TTC549 (cell line): ENCODE results near the gene CCDC171.

Experiments
- FAIRE-seq: peaks from 2 replicates; lab custom pipeline; 2012; peaks lifted over from hg19 to GRCh38; lab: Jason Lieb, UNC

The CCDC171 gene

DNA sequence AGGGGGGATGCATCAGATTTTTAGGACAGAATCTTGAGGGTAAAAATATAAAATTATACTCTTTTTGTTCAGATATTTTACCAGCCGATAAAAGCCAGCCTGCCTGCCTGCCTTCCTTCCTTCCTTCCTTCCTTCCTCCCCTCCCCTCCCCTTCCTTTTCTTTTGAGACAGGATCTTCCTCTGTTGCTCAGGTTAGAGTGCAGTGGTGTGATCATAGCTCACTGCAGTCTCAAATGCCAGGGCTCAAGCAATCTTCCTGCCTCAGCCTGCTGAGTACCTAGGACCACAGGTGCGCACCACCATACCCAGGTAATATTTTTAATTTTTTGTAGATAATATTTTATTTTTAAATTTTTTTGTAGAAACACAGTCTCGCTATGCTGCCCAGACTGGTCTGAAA lies 330.0 kb downstream of the CCDC171 start:
- no peak for FAIRE-seq

DNA sequence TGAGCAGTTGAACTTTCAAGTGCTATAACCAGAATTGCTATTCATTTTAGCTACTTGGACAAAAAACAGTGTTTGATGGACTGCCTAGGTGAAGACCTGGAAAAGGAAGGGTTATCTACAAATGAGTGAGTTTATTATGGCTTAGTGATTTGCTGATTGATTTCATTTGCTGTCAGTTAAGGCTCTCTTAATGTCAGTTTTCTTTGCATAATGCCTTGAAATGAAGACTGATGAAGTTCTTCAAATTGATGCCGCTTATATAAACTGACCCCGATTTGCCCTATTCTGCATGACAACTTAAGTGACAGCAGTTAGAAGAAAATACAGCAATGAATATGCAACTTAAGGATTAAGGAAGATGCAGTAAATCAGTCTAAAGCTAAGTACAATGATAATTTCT lies 332.6 kb downstream of the CCDC171 start:
- no peak for FAIRE-seq

DNA sequence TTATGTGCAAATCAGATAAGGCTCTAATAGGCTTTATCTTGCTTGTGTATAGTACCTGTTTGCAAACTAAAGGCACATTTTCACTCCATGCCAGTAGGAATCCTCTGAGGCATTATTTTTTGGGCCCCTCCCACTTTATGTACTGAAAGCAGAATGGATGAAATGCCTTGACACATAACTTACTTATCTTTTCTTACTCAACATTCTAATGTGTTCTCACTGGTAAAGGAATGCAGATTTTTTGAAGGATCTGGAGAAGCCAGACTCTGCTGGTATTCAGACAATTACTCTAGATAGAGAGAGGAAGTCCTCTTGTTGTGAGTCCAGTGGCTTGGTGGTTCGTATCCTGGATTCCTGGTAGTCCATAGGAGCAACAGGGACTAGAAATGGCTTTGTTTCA lies 336.7 kb downstream of the CCDC171 start:
- FAIRE-seq, result no peak

- FAIRE-seq, result no peak
These were observed 348.7 kb downstream of the CCDC171 start for GRCh38 chr9:15901572-15901971.

GRCh38 chr9:15909297-15909696 lies 356.5 kb downstream of the CCDC171 start:
- no peak for FAIRE-seq

DNA sequence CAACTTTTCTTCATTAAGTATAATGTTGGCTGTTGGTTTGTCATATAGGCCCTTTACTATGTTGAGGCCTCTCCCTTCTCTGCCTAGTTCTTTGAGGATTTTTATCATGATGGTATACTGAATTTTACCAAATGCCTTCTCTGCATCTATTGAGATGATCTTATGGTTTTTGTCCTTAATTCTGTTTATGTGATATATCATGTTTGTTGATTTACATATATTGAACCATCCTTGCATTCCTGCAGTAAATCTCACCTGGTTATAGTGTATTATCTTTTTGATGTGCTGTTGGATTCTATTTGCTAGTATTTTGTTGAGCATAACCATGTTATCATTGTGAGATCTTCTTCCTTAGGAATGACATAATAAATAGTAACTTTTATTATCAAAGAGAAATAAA lies 362.9 kb downstream of the CCDC171 start:
- FAIRE-seq, result no peak

- no peak for FAIRE-seq
These were observed 374.3 kb downstream of the CCDC171 start for GRCh38 chr9:15927161-15927560.

DNA sequence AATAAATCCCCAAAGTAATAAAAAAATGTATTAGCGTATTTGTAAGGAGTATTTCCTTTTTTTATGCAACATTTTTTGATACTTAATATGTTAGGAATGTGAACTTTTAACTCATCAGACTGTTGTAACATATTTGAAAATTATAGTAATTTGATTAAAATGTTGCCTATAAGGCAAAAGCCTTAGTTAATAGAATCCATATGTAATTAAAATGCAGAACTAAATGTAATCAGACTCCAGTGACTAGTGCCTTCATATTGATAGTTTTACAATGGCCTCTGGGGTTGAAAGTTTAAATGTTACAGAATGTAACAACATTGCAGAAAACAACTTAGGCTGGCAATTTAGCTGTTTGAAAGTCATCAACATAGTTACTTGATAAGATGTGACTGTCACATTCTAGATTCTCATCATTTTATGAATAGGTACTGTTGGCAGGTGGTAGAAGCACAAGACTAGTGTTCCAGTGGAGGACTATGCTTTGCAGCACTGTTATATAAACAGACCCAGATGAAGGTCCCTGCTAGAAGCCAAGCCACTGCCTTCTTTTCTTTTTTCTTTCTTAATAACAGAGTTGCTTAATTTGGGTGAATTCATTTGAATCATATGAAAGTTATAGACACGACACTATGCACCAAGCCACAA lies 382.9 kb downstream of the CCDC171 start:
- FAIRE-seq, result no peak

DNA sequence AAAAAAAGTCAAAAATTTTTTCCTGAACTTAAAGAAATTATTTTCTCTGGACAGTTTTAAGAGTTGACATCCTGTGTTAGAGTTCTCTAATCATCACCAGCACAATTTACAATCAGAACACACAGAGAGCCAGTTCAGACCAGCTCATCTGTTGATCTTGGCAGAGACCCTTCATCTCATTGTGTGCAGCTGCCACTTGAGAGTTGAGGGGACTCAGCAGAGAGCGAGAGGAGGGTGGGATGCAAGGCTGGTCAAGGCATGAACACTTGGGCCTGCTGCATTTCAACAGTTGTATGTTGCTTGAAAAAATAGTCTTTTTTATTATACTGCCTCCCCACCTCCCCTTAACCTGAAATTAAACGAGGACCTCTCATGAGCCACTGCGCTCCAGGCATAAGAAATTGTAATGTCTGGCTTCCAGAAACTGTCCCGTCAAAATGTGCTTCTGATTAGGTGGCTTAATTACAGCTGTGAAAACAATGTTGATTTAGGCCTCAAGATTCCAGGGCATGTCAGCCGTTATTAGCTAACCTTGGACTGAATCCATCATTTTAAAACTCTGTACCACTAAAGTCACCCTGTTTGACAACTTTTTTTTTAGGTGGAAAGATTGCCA lies 383.6 kb downstream of the CCDC171 start:
- FAIRE-seq, result no peak

GRCh38 chr9:15942831-15943424 lies 390.1 kb downstream of the CCDC171 start:
- no peak for FAIRE-seq

DNA sequence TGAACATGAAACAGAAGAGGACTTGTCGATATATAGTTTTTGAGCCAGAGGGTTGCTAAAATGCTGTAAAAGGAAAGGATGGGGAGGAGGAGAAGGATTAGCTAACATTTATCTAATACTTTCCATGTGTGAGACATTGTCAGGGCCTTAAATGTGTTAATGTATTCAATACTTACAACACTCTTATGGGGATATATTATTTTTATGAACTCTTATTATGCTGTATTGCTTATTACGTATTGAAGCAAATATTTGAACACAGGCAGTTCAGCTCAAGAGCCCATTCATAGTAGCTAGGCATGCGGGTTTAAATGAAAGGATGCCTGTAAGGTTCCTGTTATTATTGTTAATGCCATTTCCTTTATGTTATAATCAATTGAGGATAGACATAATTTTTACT lies 391.5 kb downstream of the CCDC171 start:
- FAIRE-seq, result no peak

- FAIRE-seq, result no peak
These were observed 406.8 kb downstream of the CCDC171 start for GRCh38 chr9:15959663-15960062.

DNA sequence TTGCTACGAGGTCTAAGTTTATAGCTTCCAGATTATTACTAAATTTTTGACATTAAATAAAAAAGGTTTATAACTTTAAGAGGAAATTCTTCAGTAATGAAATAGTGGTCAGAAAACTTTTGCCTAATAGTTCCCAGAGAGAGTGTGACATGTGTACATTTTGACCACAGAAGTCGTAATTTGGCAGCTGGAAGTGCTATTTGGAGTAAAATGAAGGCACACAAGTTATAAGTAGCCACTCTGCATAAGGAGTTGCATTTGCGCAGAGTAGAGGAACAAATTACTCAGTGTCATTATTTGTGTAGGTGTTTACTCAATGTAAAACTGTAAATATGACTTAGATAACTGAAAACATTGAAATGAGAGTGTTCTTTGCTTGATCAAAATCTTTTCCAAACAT lies 408.4 kb downstream of the CCDC171 start:
- no peak for FAIRE-seq

- FAIRE-seq, result no peak
These were observed 412.5 kb downstream of the CCDC171 start for GRCh38 chr9:15965246-15965745.

- no peak for FAIRE-seq
These were observed 413.6 kb downstream of the CCDC171 start for GRCh38 chr9:15966471-15966870.

DNA sequence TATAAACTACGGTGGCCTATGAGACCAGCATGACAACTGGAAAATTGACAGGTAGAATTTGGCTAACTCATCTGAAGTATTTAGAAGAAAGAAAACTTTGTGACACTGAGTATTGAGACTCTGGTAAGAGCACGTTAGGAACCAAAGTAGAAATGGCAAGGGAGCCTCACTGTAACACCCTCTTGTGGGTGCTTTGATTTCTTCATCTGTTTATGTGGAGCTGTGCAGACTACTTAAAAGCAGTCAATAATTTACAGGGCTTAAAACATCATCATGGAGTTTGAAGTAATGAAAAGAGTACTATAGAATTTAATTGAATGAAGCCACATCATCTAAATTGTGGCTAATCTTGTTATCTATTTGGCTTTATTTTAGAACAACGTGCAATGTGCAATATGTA lies 414.2 kb downstream of the CCDC171 start:
- FAIRE-seq, result no peak

GRCh38 chr9:15972760-15973159 lies 419.9 kb downstream of the CCDC171 start:
- no peak for FAIRE-seq

- FAIRE-seq, result no peak
These were observed 422.4 kb downstream of the CCDC171 start for GRCh38 chr9:15975101-15975778.

- FAIRE-seq, result no peak
These were observed 424.6 kb downstream of the CCDC171 start for GRCh38 chr9:15977438-15977837.

GRCh38 chr9:15982182-15982581 lies 429.3 kb downstream of the CCDC171 start:
- FAIRE-seq, result no peak

- FAIRE-seq, result no peak
These were observed 446.8 kb downstream of the CCDC171 start for GRCh38 chr9:15999422-16000339.

DNA sequence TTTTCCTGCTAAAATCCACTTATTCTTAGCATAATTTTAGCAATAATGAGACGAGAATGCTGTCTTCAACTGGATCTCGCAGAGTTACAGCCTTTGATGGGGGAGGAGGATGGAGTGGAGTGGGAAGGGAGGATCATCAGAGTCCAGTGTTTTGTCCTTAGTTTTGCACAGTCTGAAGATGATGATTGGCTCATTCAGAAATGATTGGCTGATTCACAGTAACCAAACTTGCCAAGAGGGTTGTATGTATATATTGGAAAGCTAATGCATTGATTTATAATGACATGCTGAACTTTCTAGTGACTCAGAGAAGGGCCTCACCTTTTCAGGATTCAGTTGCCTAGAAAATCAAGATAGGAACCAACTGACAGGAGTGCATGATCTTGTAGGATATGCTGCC lies 448.0 kb downstream of the CCDC171 start:
- FAIRE-seq, result no peak
